GM19372 (cell line): ENCODE data around the gene OR51A7.
"Not testable (repeated sequence)": the region's sequence is repeated elsewhere in the genome, so short reads cannot be mapped to it uniquely, and the experiment has no call there.

ENCODE experiments used
- ATAC-seq: cut with Tn5 transposase; IDR thresholded peaks from one replicate; pipeline ENCODE4 v1.9.1; 2021; ENCODE audit warnings: mild to moderate bottlenecking, low read depth, moderate library complexity; ENCODE audit not compliant: unreplicated experiment

Gene OR51A7

GRCh38 chr11:4903484-4903883 lies at the start of gene OR51A7:
Gene OR51A7, plus strand, starts transcription at chr11:4903783. Its CDS starts 3,587 bp downstream, at chr11:4907370.
- ATAC-seq: no peak

GRCh38 chr11:4854286-4854685 lies 49.3 kb upstream of the OR51A7 start:
- ATAC-seq: not testable (repeated sequence)

GRCh38 chr11:4862447-4863236 lies 40.9 kb upstream of the OR51A7 start:
- no peak for ATAC-seq

- no peak for ATAC-seq
These were observed 39.7 kb upstream of the OR51A7 start for GRCh38 chr11:4863876-4864275.

- ATAC-seq: no peak
These were observed 37.7 kb upstream of the OR51A7 start for GRCh38 chr11:4865855-4866254.

- ATAC-seq: no peak
These were observed 22.4 kb upstream of the OR51A7 start for GRCh38 chr11:4881188-4881587.

GRCh38 chr11:4881860-4882500 lies 21.6 kb upstream of the OR51A7 start, which contains the start of gene OR51T1:
Gene OR51T1, plus strand, starts transcription at chr11:4881900. Its CDS starts 0 bp downstream, at chr11:4881900.
- ATAC-seq: no peak

GRCh38 chr11:4882543-4882942 lies 21.0 kb upstream of the OR51A7 start:
- ATAC-seq: no peak

GRCh38 chr11:4884361-4884760 lies 19.2 kb upstream of the OR51A7 start:
- no peak for ATAC-seq

- ATAC-seq: no peak
These were observed 17.4 kb upstream of the OR51A7 start for GRCh38 chr11:4886186-4886585.

- ATAC-seq: no peak
These were observed 16.0 kb upstream of the OR51A7 start for GRCh38 chr11:4887591-4887990.

- no peak for ATAC-seq
These were observed 13.3 kb upstream of the OR51A7 start for GRCh38 chr11:4890279-4890678.

GRCh38 chr11:4891996-4892640 lies 11.5 kb upstream of the OR51A7 start:
- ATAC-seq: no peak

- no peak for ATAC-seq
These were observed 13.0 kb downstream of the OR51A7 start for GRCh38 chr11:4916581-4916980.

GRCh38 chr11:4919250-4919649 lies 15.7 kb downstream of the OR51A7 start, which contains the start of gene OR51G2:
Gene OR51G2, minus strand, starts transcription at chr11:4919350. Its CDS starts 3,687 bp downstream, at chr11:4915663.
- no peak for ATAC-seq

- ATAC-seq: no peak
These were observed 18.2 kb downstream of the OR51A7 start for GRCh38 chr11:4921796-4922195.

- no peak for ATAC-seq
These were observed 18.7 kb downstream of the OR51A7 start for GRCh38 chr11:4922304-4922703.

GRCh38 chr11:4924239-4924638 lies 20.7 kb downstream of the OR51A7 start, which contains the start of gene OR51G1:
Gene OR51G1, minus strand, starts transcription at chr11:4924339. Its CDS starts 0 bp downstream, at chr11:4924339.
- ATAC-seq: no peak

GRCh38 chr11:4926608-4927007 lies 23.0 kb downstream of the OR51A7 start:
- ATAC-seq: no peak

GRCh38 chr11:4932751-4933150 lies 29.2 kb downstream of the OR51A7 start:
- ATAC-seq: no peak

GRCh38 chr11:4936745-4937144 lies 33.2 kb downstream of the OR51A7 start:
- no peak for ATAC-seq
